Mesenchymal stem cell (in vitro differentiated cells and primary cell): Measurements from ENCODE around the gene ACAD8.

Experiments used
- DNase-seq: peaks from one replicate; pipeline ENCODE4 v3.0.0-alpha.2; 2013
- H2AFZ ChIP-seq: one replicate; pipeline ENCODE4 v1.6.1; 2013; ENCODE audit warnings: low read depth, mild to moderate bottlenecking, control low read depth, inconsistent platforms, low read length, moderate library complexity
- H2AK5ac ChIP-seq: 2 replicates; pipeline ENCODE4 v1.6.1; 2013; ENCODE audit warnings: low read length, moderate library complexity, mild to moderate bottlenecking, inconsistent platforms; ENCODE audit not compliant: severe bottlenecking
- H2BK120ac ChIP-seq: one replicate; pipeline ENCODE4 v1.6.1; 2013; ENCODE audit warnings: low read depth, mild to moderate bottlenecking, inconsistent platforms, low read length, moderate library complexity
- H2BK12ac ChIP-seq, 2 experiments: one replicate each; pipeline ENCODE4 v1.6.1; 2013; ENCODE audit warnings: inconsistent platforms in 2 of 2, low read length in 2 of 2, mild to moderate bottlenecking in 2 of 2, moderate library complexity in 2 of 2, control low read depth in 1 of 2
- H2BK15ac ChIP-seq: one replicate; pipeline ENCODE4 v1.6.1; 2013; ENCODE audit warnings: mild to moderate bottlenecking, low read depth, inconsistent platforms; ENCODE audit not compliant: poor library complexity, severe bottlenecking
- H2BK5ac ChIP-seq: 2 replicates; pipeline ENCODE4 v1.6.1; 2013; ENCODE audit warnings: low read depth, mild to moderate bottlenecking, low read length, control low read depth, inconsistent platforms; ENCODE audit not compliant: poor library complexity, severe bottlenecking
- H3K14ac ChIP-seq, 2 experiments: one replicate each; pipeline ENCODE4 v1.6.1; 2013; ENCODE audit warnings: inconsistent platforms in 2 of 2, low read length in 2 of 2, control low read depth in 1 of 2, mild to moderate bottlenecking in 1 of 2, moderate library complexity in 1 of 2
- H3K18ac ChIP-seq, 2 experiments: one replicate each; pipeline ENCODE4 v1.6.1; 2013; ENCODE audit warnings: inconsistent platforms in 2 of 2, low read length in 2 of 2, control low read depth in 1 of 2, low read depth in 1 of 2, mild to moderate bottlenecking in 1 of 2
- H3K23ac ChIP-seq, 2 experiments: one replicate each; pipeline ENCODE4 v1.6.1; 2013; ENCODE audit warnings: inconsistent platforms in 2 of 2, low read length in 2 of 2, mild to moderate bottlenecking in 2 of 2, moderate library complexity in 2 of 2, control low read depth in 1 of 2
- H3K27ac ChIP-seq: 2 replicates; pipeline ENCODE4 v1.5.1; 2013; ENCODE audit warnings: mild to moderate bottlenecking, moderate library complexity, low read length, control low read depth, inconsistent platforms; ENCODE audit not compliant: poor library complexity, severe bottlenecking
- H3K27me3 ChIP-seq, 2 experiments: 2 replicates each; pipeline versions ENCODE4 v1.6.1 to v1.7.0; 2013; ENCODE audit warnings: low read length in 2 of 2, mild to moderate bottlenecking in 2 of 2, moderate library complexity in 2 of 2, control low read depth in 1 of 2, inconsistent platforms in 1 of 2; ENCODE audit not compliant: control insufficient read depth in 1 of 2, insufficient read depth in 1 of 2
- H3K36me3 ChIP-seq, 2 experiments: 2 replicates each; pipeline versions ENCODE4 v1.6.1 to v1.7.0; 2013; ENCODE audit warnings: low read length in 2 of 2, control low read depth in 1 of 2, inconsistent platforms in 1 of 2, low read depth in 1 of 2, mild to moderate bottlenecking in 1 of 2; ENCODE audit not compliant: insufficient read depth in 2 of 2, control insufficient read depth in 1 of 2
- H3K4ac ChIP-seq, 2 experiments: one replicate each; pipeline ENCODE4 v1.6.1; 2013; ENCODE audit warnings: inconsistent platforms in 2 of 2, low read length in 2 of 2, mild to moderate bottlenecking in 2 of 2, moderate library complexity in 2 of 2, control low read depth in 1 of 2, low read depth in 1 of 2
- H3K4me1 ChIP-seq: 2 replicates; pipeline ENCODE4 v1.6.1; 2013; ENCODE audit warnings: low read depth, low read length, control low read depth; ENCODE audit not compliant: control insufficient read depth, insufficient read depth
- H3K4me2 ChIP-seq: 2 replicates; pipeline ENCODE4 v1.6.1; 2013; ENCODE audit warnings: low read length, mild to moderate bottlenecking, inconsistent platforms; ENCODE audit not compliant: poor library complexity, severe bottlenecking
- H3K4me3 ChIP-seq, 2 experiments: 2 replicates each; pipeline versions ENCODE4 v1.5.1 to v1.7.0; 2013; ENCODE audit warnings: low read length in 2 of 2, mild to moderate bottlenecking in 2 of 2, control low read depth in 1 of 2, low read depth in 1 of 2; ENCODE audit not compliant: insufficient read depth in 1 of 2
- H3K79me1 ChIP-seq: replicated peaks from 2 replicates; pipeline ENCODE4 v1.6.1; 2013; ENCODE audit warnings: mild to moderate bottlenecking, control low read depth, low read length, inconsistent platforms; ENCODE audit not compliant: poor library complexity, severe bottlenecking
- H3K9ac ChIP-seq: 2 replicates; pipeline ENCODE4 v1.7.0; 2013; ENCODE audit warnings: mild to moderate bottlenecking, low read length, moderate library complexity
- H3K9me3 ChIP-seq: 2 replicates; pipeline ENCODE4 v1.7.0; 2013; ENCODE audit warnings: mild to moderate bottlenecking, low read length; ENCODE audit not compliant: control insufficient read depth
- H4K8ac ChIP-seq: one replicate; pipeline ENCODE4 v1.6.1; 2013; ENCODE audit warnings: inconsistent platforms, mild to moderate bottlenecking, low read length, moderate library complexity
- H4K91ac ChIP-seq: one replicate; pipeline ENCODE4 v1.6.1; 2013; ENCODE audit warnings: mild to moderate bottlenecking, low read length, inconsistent platforms
- WGBS: methylation state at CpG from one replicate; pipeline ENCODE4 v1.1.7; 2013; ENCODE audit warnings: mixed read lengths; 5-methylcytosine and 5-hydroxymethylcytosine counted together

The ACAD8 gene

GRCh38 chr11:134291196-134291595, 37.8 kb downstream of the ACAD8 start:
- WGBS: 66% methylated on average over 6 of the region's 6 CpGs
- no peak overlapping the region for H2BK15ac ChIP-seq
- H3K4ac ChIP-seq: no peak overlapping the region
- no peak overlapping the region for H3K18ac ChIP-seq
- no peak overlapping the region for H3K9ac ChIP-seq
- no peak overlapping the region for H3K4me2 ChIP-seq
- no peak overlapping the region for H2BK5ac ChIP-seq
- DNase-seq: no peak
- no peak overlapping the region for H3K14ac ChIP-seq
- no peak overlapping the region for H2BK12ac ChIP-seq
- H3K9me3 ChIP-seq: no peaks in the 10 kb centered on the region
- no peak overlapping the region for H3K4me3 ChIP-seq
- no peak overlapping the region for H2AK5ac ChIP-seq
- no peak overlapping the region for H4K91ac ChIP-seq
- no peaks in the 10 kb centered on the region for H3K79me1 ChIP-seq
- H4K8ac ChIP-seq: no peak overlapping the region
- no peak overlapping the region for H2BK120ac ChIP-seq
- H3K4me1 ChIP-seq: no peaks in the 10 kb centered on the region
- no peak overlapping the region for H3K23ac ChIP-seq
- H3K27me3 ChIP-seq: peaks cover 0 to 29% of the 10 kb centered on the region in 2 experiments
- no peak overlapping the region for H2AFZ ChIP-seq
- no peaks in the 10 kb centered on the region for H3K36me3 ChIP-seq
- H3K27ac ChIP-seq: no peak overlapping the region

GRCh38 chr11:134292661-134293060, 39.3 kb downstream of the ACAD8 start:
- Histone ChIP-seq H2BK120ac (no peak overlapping the region), H3K23ac (no peak overlapping the region), H4K91ac (no peak overlapping the region), H2BK15ac (no peak overlapping the region), H2BK5ac (no peak overlapping the region), H3K4me1 (no peaks in the 10 kb centered on the region), H4K8ac (no peak overlapping the region), H3K4ac (no peak overlapping the region), H3K4me2 (no peak overlapping the region), H2BK12ac (no peak overlapping the region), H3K36me3 (no peaks in the 10 kb centered on the region), H2AFZ (no peak overlapping the region), H3K9me3 (no peaks in the 10 kb centered on the region), H3K14ac (no peak overlapping the region), H3K27me3 (peaks cover 0 to 27% of the 10 kb centered on the region in 2 experiments), H3K18ac (no peak overlapping the region), H3K9ac (no peak overlapping the region), H3K27ac (no peak overlapping the region), H2AK5ac (no peak overlapping the region), H3K79me1 (no peaks in the 10 kb centered on the region), H3K4me3 (no peak overlapping the region)
- WGBS: 73% methylated on average over 15 of the region's 15 CpGs
- no peak for DNase-seq

GRCh38 chr11:134293119-134294113, 40.0 kb downstream of the ACAD8 start:
- no peak for DNase-seq
- Histone ChIP-seq H3K4ac (no peak overlapping the region), H3K9ac (no peak overlapping the region), H3K18ac (no peak overlapping the region), H2AFZ (no peak overlapping the region), H3K4me1 (no peaks in the 10 kb centered on the region), H3K4me2 (no peak overlapping the region), H2BK12ac (no peak overlapping the region), H2BK120ac (no peak overlapping the region), H3K4me3 (no peak overlapping the region), H3K9me3 (no peaks in the 10 kb centered on the region), H2AK5ac (no peak overlapping the region), H2BK15ac (no peak overlapping the region), H3K36me3 (no peaks in the 10 kb centered on the region), H3K27ac (no peak overlapping the region), H4K91ac (no peak overlapping the region), H3K79me1 (no peaks in the 10 kb centered on the region), H2BK5ac (no peak overlapping the region), H4K8ac (no peak overlapping the region), H3K23ac (no peak overlapping the region), H3K14ac (no peak overlapping the region), H3K27me3 (peaks cover 0 to 22% of the 10 kb centered on the region in 2 experiments)
- WGBS: 77% methylated on average over 19 of the region's 20 CpGs

GRCh38 chr11:134294664-134295063, 41.3 kb downstream of the ACAD8 start:
- Histone ChIP-seq H2BK120ac (no peak overlapping the region), H4K8ac (no peak overlapping the region), H3K27ac (no peak overlapping the region), H3K27me3 (peaks cover 0 to 17% of the 10 kb centered on the region in 2 experiments), H2BK12ac (no peak overlapping the region), H3K4me1 (no peaks in the 10 kb centered on the region), H3K23ac (no peak overlapping the region), H3K4me3 (no peak overlapping the region), H2AK5ac (no peak overlapping the region), H3K18ac (no peak overlapping the region), H3K36me3 (no peaks in the 10 kb centered on the region), H3K4ac (no peak overlapping the region), H2BK5ac (no peak overlapping the region), H2AFZ (no peak overlapping the region), H3K4me2 (no peak overlapping the region), H3K9me3 (no peaks in the 10 kb centered on the region), H2BK15ac (no peak overlapping the region), H3K9ac (no peak overlapping the region), H3K14ac (no peak overlapping the region), H3K79me1 (no peaks in the 10 kb centered on the region), H4K91ac (no peak overlapping the region)
- 72% methylated on average over 9 of the region's 9 CpGs for WGBS
- DNase-seq: no peak
